LNCaP clone FGC (cell line): ENCODE results near the gene RNF182.
"Not testable (repeated sequence)": the region's sequence is repeated elsewhere in the genome, so short reads cannot be mapped to it uniquely, and the experiment has no call there.

Source experiments
- DNase-seq: peaks from one replicate; pipeline ENCODE4 v3.0.0-alpha.2; 2011; ENCODE audit warnings: low read depth
- H3K4me3 ChIP-seq: 2 replicates; pipeline ENCODE4 v1.5.1; 2011; ENCODE audit warnings: mild to moderate bottlenecking, low read depth, low read length, control low read depth
- TF ChIP-seq, protein P1 (sequence below): IDR thresholded peaks from 2 replicates; pipeline ENCODE4 v1.5.1; 2012; ENCODE audit warnings: mild to moderate bottlenecking; ENCODE audit not compliant: control insufficient read depth, insufficient read depth; ENCODE audit errors: extremely low read depth

Gene RNF182

DNA sequence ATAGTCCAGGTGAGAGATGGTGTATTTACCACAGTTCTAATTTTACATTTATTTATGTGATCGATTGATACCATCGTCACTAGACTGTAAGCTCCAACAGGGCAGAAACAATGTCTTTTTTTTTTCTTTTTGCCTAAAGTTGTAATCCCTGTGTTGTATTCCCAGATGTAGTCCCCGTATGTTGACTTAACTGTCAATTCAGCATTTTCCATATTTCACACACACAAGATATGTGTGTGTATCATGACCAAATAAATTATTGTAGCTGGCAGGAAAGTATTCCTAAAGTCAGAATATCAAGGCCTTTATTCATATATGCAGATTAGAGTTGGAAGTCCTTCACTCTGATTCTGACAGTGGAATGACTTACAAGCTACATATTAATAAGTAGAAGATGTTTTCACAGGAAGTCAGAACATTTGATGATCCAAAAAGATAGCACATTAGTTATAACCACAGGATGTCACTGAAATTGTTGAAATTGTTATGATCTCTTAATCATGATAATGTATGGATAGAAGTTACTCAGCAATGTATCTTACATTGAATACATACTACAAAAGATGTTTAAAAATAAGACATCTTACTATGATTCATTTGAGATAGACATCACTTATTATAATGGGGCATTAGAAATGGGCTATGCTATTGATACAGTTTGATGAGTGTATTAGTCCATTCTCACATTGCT is 10.6 kb downstream of the RNF182 start:
- TF ChIP-seq, protein P1, sequence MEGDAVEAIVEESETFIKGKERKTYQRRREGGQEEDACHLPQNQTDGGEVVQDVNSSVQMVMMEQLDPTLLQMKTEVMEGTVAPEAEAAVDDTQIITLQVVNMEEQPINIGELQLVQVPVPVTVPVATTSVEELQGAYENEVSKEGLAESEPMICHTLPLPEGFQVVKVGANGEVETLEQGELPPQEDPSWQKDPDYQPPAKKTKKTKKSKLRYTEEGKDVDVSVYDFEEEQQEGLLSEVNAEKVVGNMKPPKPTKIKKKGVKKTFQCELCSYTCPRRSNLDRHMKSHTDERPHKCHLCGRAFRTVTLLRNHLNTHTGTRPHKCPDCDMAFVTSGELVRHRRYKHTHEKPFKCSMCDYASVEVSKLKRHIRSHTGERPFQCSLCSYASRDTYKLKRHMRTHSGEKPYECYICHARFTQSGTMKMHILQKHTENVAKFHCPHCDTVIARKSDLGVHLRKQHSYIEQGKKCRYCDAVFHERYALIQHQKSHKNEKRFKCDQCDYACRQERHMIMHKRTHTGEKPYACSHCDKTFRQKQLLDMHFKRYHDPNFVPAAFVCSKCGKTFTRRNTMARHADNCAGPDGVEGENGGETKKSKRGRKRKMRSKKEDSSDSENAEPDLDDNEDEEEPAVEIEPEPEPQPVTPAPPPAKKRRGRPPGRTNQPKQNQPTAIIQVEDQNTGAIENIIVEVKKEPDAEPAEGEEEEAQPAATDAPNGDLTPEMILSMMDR, result no peak
- DNase-seq, result no peak
- H3K4me3 ChIP-seq, result no peak overlapping the region

DNA sequence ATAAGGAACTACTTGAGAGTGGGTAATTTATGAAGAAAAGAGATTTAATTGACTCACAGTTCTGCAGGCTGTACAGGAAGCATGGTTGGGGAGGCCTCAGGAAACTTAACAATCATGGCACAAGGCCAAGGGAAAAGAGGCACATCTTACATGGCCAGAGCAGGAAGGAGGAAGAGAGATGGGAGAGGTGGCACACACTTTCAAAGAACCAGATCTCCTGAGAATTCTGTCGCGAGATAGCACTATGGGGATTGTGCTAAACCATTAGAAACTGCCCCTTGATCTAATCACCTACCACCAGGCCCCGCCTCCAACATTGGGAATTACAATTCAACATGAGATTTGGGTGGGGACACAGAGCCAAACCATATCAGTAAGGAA is 11.1 kb downstream of the RNF182 start:
- DNase-seq, H3K4me3 ChIP-seq: not testable (repeated sequence)

DNA sequence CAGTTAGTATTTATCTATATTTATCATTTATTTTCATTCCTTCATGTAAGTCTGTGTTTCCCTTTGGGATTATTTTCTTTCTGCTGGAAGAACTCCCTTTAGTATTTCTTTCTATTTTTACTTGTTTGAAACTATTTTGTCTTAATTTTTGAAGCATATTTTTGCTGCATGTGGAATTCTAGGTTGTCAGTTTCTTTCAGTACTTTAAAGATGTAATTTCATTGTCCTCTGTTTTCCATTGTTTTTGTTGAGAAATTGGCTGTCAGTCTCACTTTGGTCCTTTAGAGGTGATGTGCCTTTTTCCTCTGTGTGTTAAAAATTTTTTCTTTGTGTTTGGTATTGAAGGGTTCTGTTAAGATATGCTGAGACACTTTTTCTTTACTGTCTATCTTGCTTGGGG is 17.1 kb downstream of the RNF182 start:
- TF ChIP-seq, protein P1, result no peak
- no peak overlapping the region for H3K4me3 ChIP-seq
- no peak for DNase-seq

DNA sequence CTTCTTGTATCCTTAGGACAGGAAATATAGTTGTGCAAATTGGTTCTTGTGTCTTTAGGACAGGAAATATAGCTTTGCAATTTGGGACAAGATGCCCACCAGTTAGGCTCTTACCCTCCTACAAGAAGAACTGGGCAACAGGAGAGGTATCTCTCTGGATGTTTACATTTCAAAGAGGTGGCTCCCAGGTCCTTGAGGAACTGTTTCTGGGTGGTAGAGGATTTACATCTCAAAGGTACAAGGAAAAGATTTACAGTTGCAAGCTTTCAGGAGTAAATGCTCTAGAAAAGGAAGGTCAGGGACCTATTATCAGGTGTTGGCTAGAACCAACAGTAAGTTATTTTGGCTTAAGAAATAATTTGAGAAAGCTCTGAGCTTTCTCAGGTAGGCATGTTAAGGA is 19.2 kb downstream of the RNF182 start:
- TF ChIP-seq, protein P1, result no peak
- DNase-seq, result no peak
- H3K4me3 ChIP-seq, result no peak overlapping the region

DNA sequence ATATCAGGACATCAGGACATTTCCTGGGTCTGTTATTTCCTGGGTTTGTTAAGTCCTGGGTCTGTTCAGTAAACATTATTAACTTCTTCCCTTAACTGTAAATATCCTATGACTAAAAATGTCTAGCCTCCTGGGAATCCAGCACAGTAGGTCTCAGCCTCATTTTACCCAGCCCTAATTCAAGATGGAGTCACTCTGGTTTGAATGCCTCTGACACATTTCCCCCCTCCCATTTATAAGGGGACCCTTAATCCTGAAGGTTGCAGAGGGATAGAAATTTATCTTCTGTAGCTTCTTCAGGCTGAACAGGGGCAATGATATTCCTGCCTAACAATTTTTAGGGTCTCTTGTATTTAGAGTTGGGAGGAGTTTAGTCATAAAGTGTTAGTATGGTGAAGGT is 21.8 kb downstream of the RNF182 start:
- TF ChIP-seq, protein P1, result no peak

DNA sequence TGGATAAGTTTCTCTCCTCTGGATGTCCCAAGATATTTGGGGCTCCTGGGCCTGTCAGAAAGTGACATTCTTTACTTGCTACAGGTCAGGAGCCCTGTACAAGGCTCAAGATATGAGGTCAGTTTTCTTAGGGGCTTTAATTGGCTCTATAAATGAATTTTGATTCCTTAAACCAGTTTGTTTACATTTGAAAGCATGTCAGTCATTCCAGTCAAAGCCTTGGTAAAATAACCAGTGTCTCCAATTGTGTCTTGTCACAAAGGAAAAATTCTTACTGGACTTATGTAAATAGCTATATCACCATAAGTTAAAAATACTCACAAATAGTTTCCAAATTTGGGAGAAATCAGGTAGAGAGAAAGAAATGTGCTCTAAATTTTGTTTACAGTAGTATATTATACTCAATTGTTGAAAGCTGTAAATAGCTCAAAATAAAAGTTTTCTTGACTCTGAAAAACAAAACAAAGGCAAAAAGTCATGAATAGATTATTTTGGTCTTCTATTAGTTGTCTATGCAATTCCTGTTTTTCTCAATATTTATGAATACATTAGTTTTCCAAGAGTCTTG is 22.9 kb downstream of the RNF182 start:
- DNase-seq, result no peak
- TF ChIP-seq, protein P1, result no peak
- no peak overlapping the region for H3K4me3 ChIP-seq

More for the DNA sequence above, 21.8 kb downstream of the RNF182 start:
- H3K4me3 ChIP-seq, result no peak overlapping the region
- no peak for DNase-seq

DNA sequence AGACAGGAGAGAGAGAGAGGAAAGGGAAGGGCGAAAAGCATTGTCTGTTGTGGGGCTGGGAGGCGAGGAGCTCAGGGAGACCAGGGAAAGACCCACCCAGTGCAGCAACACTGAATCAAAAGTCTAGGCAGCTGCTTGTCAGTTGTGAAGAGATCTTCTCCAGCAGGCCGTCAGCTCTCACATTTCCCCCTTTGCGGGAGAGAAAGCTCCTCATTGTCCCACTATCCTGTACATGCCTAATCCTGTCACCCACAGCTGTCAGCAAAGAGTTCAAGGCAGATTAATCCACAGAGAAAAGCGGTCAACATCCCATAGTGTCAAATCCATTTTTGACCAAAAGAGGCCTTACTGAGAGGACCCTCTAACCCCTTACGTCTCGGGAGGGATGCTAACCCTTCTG is 27.3 kb downstream of the RNF182 start:
- H3K4me3 ChIP-seq, result no peak overlapping the region
- DNase-seq, result no peak
- TF ChIP-seq, protein P1, result no peak
